Osteoblast (primary cell): ENCODE data around the gene ANXA11. TPM values are rescaled to one million over a fixed set of nuclear protein-coding genes. Genes with fewer than 3 reads are reported as not detected.
"Not testable (repeated sequence)": the region's sequence is repeated elsewhere in the genome, so short reads cannot be mapped to it uniquely, and the experiment has no call there.

ENCODE experiments used
- DNase-seq: peaks from one replicate; pipeline ENCODE4 v3.0.0; 2011; ENCODE audit warnings: low spot score, mixed read lengths; ENCODE audit not compliant: insufficient read length; ENCODE audit errors: missing footprints
- H2AFZ ChIP-seq: 2 replicates; pipeline ENCODE4 v1.6.0; 2011; ENCODE audit warnings: mild to moderate bottlenecking, low read length
- H3K27ac ChIP-seq: 2 replicates; pipeline ENCODE4 v1.5.1; 2011; ENCODE audit warnings: mild to moderate bottlenecking, low read depth, low read length, moderate library complexity
- H3K27me3 ChIP-seq: 2 replicates; pipeline ENCODE4 v1.6.0; 2012; ENCODE audit warnings: mild to moderate bottlenecking, control low read depth, inconsistent platforms, low read length, moderate library complexity; ENCODE audit not compliant: insufficient read depth
- H3K36me3 ChIP-seq: 2 replicates; pipeline ENCODE4 v1.5.1; 2011; ENCODE audit warnings: mild to moderate bottlenecking, low read length, control low read depth, moderate library complexity; ENCODE audit not compliant: insufficient read depth
- H3K4me1 ChIP-seq: 2 replicates; pipeline ENCODE4 v1.5.1; 2011; ENCODE audit warnings: mild to moderate bottlenecking, low read length, control low read depth, moderate library complexity; ENCODE audit not compliant: insufficient read depth
- H3K4me2 ChIP-seq: 2 replicates; pipeline ENCODE4 v1.6.0; 2011; ENCODE audit warnings: mild to moderate bottlenecking, low read length; ENCODE audit not compliant: insufficient read depth
- H3K4me3 ChIP-seq: fragments of 200-600 bp; sonication (generic); 3 replicates; pipeline ENCODE4 v1.5.1; 2012; ENCODE audit warnings: mild to moderate bottlenecking, low read length, inconsistent platforms; ENCODE audit not compliant: insufficient read depth
- H3K79me2 ChIP-seq: 2 replicates; pipeline ENCODE4 v1.6.0; 2012; ENCODE audit warnings: mild to moderate bottlenecking, low read length, control low read depth, inconsistent platforms; ENCODE audit not compliant: insufficient read depth
- H3K9me3 ChIP-seq: 2 replicates; pipeline ENCODE4 v1.5.1; 2011; ENCODE audit warnings: low read depth, low read length, control low read depth
- H4K20me1 ChIP-seq: 2 replicates; pipeline ENCODE4 v1.6.0; 2012; ENCODE audit warnings: mild to moderate bottlenecking, low read length, control low read depth; ENCODE audit not compliant: insufficient read depth
- total RNA-seq: library from RNA; depleted of rRNA; stranded (reverse); fragments of >200 nt; gene quantifications from 2 replicates; pipeline ENCODE4 v1.2.3, GENCODE V29; 2012
- TF ChIP-seq, protein P1 (sequence below): IDR thresholded peaks from 2 replicates; pipeline ENCODE4 v1.5.1; 2011; ENCODE audit warnings: mild to moderate bottlenecking, low read depth, low read length, moderate library complexity; ENCODE audit errors: extremely low read depth

Gene ANXA11
- total RNA-seq, 1 donor, result 112 TPM

DNA sequence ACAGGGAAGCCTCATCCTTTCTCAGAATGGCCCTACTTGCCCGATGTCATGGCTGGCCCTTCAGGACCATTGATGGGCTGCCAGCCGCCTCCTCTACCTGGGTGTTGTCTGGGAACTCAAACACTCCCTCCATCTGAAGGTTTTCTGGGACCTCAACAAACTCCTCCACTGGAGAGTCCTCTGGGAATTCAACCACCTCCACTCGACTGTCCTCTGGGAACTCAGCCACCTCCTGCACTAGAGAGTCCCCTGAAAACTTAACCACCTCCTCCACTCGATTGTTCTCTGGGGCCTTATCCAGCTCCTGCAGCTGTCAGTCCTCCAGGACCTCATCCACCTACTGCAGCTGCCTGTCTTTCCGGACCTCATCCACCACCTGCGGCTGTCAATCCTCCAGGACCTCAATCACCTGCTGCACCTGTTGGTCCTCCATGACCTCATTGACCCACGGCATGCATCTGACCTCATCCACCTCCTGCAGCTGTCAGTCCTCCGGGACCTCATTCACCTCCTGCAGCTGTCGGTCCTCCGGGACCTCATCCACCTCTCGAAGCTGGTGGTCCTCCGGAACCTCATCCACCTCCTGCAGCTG is 47.1 kb upstream of the ANXA11 start:
- Histone ChIP-seq H3K4me1 (no peaks in the 10 kb centered on the region), H3K36me3 (no peaks in the 10 kb centered on the region), H3K4me2 (no peak overlapping the region), H3K9me3 (no peaks in the 10 kb centered on the region), H3K79me2 (no peaks in the 10 kb centered on the region), H2AFZ (no peak overlapping the region), H3K4me3 (no peak overlapping the region), H3K27me3 (peaks cover 3% of the 10 kb centered on the region), H4K20me1 (no peaks in the 10 kb centered on the region), H3K27ac (no peak overlapping the region)
- TF ChIP-seq, protein P1, sequence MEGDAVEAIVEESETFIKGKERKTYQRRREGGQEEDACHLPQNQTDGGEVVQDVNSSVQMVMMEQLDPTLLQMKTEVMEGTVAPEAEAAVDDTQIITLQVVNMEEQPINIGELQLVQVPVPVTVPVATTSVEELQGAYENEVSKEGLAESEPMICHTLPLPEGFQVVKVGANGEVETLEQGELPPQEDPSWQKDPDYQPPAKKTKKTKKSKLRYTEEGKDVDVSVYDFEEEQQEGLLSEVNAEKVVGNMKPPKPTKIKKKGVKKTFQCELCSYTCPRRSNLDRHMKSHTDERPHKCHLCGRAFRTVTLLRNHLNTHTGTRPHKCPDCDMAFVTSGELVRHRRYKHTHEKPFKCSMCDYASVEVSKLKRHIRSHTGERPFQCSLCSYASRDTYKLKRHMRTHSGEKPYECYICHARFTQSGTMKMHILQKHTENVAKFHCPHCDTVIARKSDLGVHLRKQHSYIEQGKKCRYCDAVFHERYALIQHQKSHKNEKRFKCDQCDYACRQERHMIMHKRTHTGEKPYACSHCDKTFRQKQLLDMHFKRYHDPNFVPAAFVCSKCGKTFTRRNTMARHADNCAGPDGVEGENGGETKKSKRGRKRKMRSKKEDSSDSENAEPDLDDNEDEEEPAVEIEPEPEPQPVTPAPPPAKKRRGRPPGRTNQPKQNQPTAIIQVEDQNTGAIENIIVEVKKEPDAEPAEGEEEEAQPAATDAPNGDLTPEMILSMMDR, result no peak
- DNase-seq, result no peak

DNA sequence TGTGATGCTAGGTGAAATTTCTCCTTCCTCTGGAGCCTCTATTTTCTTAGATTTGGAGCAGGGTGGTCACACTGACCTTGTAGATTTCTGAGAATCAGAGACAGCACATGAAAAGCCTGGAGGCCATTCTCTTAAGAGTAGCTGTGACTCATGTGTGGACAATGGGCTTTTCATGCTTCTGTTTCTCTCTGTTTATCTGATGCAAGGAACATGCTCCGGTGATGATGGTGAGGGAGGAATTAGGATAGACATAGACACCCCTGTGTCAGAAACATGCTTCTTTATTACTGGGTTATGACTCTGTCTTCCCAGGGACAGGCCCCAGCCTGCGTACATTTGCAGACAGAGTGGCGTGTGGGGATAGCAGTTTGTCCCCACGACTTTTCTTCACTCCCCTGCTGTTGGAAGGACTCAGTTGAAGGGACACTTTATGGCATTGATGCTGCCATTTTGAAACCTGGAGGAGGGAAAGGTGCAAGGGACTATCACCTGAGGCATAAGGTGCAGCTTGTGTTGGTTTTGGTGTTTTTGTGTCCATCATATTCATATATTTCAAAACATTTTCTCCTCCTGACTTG is 46.5 kb upstream of the ANXA11 start:
- not testable (repeated sequence) for H4K20me1 ChIP-seq, H3K4me3 ChIP-seq, H3K36me3 ChIP-seq, H3K79me2 ChIP-seq, H3K9me3 ChIP-seq, H3K27ac ChIP-seq, H2AFZ ChIP-seq, DNase-seq, H3K4me1 ChIP-seq, H3K27me3 ChIP-seq, H3K4me2 ChIP-seq

DNA sequence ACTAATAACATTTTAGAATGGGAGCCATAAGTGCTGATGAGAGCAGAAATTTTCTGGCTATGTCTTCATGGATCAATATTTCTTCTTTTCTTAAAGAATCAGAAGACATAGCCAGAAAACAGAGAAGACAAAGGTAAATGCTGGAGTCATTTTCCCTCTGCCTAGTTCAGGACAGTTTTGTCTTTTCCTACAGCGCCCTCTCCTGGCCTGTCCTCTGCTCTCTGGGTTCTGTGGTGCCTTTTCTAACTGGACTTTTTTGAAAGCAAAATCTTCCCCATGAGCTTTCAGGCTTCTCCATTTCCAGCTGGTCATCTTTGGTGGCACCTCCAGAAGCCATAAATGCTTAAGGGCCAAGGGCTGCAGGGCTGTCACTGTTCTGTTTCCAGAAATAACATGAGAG is 45.1 kb upstream of the ANXA11 start:
- H3K4me2 ChIP-seq, H2AFZ ChIP-seq, H3K4me1 ChIP-seq, H4K20me1 ChIP-seq, H3K79me2 ChIP-seq, DNase-seq, H3K27ac ChIP-seq, H3K27me3 ChIP-seq, H3K4me3 ChIP-seq, H3K36me3 ChIP-seq, H3K9me3 ChIP-seq: not testable (repeated sequence)

DNA sequence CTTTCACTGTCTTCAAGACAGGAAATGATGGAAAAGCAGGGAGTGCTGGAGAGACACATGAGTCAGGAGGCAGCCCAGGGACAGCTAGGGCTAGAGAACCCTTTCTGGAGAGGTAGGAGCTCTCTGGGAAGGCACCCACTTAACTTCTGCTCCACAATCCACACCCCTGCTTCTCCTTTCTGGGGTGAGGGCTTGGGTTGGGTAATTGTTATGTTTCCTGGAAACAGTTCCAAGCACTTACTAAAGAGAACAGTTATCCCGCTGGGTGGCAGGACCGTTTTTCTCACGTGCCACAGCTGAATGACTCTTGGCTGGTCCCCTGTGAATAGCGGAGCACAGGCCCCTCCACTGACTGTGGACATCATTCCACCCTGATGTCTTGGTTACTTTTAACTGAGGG is 44.6 kb upstream of the ANXA11 start:
- not testable (repeated sequence) for H3K27me3 ChIP-seq, H3K27ac ChIP-seq, H3K36me3 ChIP-seq, H3K4me1 ChIP-seq, H2AFZ ChIP-seq, H3K9me3 ChIP-seq, H3K4me2 ChIP-seq, H3K4me3 ChIP-seq, DNase-seq, H4K20me1 ChIP-seq, H3K79me2 ChIP-seq

DNA sequence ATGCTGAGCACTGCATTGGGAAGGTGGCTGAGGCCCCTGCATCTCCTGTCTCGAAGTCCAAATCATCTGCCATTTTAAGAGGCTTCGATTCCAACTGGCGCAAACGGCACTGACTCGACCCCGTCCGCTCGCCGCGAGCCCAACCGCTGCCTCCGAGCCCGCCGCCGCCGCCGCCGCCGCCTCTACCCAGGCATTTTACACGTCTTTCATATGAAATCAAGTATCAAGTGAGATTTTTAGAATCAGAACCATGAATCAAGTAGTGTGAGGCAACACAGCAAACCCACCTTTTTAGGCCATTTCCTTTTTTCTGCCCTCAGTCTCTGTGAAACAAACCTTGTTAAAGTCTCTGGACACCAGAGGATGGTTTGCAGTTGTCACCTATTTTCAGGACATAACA is 42.3 kb upstream of the ANXA11 start:
- H2AFZ ChIP-seq, H3K4me2 ChIP-seq, H3K27me3 ChIP-seq, H4K20me1 ChIP-seq, H3K27ac ChIP-seq, H3K4me3 ChIP-seq, H3K79me2 ChIP-seq, H3K9me3 ChIP-seq, H3K4me1 ChIP-seq, H3K36me3 ChIP-seq, DNase-seq: not testable (repeated sequence)

DNA sequence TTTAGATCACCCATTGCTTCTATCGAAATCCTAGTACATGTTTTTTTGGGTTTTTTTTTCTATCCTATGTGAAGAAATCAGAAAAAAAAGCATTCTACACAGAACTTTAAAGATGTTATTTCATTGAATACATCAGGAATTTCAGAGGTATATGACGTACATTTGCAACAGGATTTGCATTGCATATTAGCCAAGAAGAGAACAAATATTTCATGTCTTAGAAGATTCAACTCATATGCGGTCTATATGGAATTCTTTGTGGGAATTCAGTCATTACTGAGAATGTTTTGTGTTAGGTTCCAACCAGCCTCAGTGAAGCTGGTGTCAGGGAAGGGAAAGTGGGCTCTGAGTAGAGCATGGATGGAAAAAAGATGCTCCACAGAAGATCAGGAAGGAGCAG is 39.0 kb upstream of the ANXA11 start:
- not testable (repeated sequence) for H4K20me1 ChIP-seq, H3K4me2 ChIP-seq, H3K4me1 ChIP-seq, H3K9me3 ChIP-seq, DNase-seq, H3K79me2 ChIP-seq, H3K36me3 ChIP-seq, H3K27ac ChIP-seq, H2AFZ ChIP-seq, H3K4me3 ChIP-seq, H3K27me3 ChIP-seq

DNA sequence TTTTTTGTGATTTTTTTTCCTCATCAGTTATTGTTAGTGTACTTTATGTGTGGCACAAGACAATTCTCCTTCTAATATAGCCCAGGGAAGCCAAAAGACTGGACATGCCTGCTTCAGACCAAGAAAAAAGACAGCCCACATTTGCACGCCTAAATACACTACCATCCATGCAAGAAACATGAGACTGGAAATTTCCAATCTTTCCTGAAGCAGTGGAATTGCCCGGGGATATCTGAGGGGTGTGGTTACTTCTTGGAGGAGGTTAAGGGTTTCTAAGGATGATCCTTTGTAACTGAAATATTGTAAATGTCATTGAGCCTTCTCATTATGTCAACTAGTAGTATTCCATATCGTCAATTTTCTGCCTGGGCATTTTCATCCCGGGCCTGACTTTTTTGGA is 37.0 kb upstream of the ANXA11 start:
- not testable (repeated sequence) for H2AFZ ChIP-seq, H3K27ac ChIP-seq, H3K4me2 ChIP-seq, H3K4me3 ChIP-seq, H3K79me2 ChIP-seq, H3K9me3 ChIP-seq, H3K4me1 ChIP-seq, H3K27me3 ChIP-seq, H4K20me1 ChIP-seq, DNase-seq, H3K36me3 ChIP-seq

DNA sequence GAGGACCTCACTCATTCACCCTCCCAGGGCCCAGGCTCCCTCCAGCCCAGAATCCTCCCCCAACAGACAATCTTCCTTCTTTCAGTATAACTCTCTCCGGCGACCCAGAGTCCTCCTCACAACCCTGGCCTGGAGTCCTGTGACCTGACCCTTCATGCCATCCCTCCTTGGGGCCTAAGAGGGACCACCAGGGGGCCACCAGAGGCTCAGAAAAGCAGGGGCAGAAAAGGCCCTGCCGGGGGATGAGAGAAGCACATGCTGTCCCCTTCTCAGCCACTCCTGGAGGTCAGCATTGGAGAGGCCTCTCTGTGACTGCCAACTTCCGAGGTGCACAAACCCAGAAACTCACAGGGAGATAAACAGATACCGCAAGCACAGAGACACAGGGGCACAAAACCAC is 31.1 kb upstream of the ANXA11 start:
- not testable (repeated sequence) for H4K20me1 ChIP-seq, H3K27me3 ChIP-seq, H2AFZ ChIP-seq, H3K27ac ChIP-seq, H3K4me3 ChIP-seq, H3K79me2 ChIP-seq, H3K4me2 ChIP-seq, H3K36me3 ChIP-seq, H3K9me3 ChIP-seq, H3K4me1 ChIP-seq, DNase-seq
